NOMO-1 (cell line): ENCODE measurements around the gene DUS1L.

Experiments used
- DNase-seq, 2 experiments: peaks; one replicate each; lab custom pipeline; 2025; ENCODE audit not compliant: unreplicated experiment in 2 of 2; lab: John Stamatoyannopoulos, UW

DUS1L gene

GRCh38 chr17:82077617-82078358 lies 12.2 kb upstream of the DUS1L start:
- DNase-seq = no peak

- no peak for DNase-seq
Measured at GRCh38 chr17:82076785-82077591, 11.4 kb upstream of the DUS1L start.

- DNase-seq = no peak
Measured at GRCh38 chr17:82076018-82076784, 10.6 kb upstream of the DUS1L start.

DNA sequence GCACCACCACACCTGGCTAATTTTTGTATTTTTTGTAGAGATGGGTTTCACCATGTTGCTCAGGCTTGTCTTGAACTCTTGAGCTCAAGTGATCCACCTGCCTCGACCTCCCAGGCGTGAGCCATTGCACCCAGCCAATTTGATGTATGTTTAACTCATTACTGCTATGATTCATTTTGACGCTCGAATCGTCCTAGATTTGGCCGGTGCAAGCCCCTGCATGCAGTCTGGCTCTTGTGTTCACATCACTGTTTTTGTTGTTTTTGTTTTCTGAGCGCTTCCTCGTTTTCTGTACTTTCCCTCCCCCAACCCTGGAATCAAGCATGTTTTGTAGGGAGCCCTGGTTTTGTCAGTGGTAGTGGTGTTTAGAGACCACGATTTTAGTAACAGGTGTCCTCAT lies 7.8 kb upstream of the DUS1L start:
- no peak for DNase-seq

DNA sequence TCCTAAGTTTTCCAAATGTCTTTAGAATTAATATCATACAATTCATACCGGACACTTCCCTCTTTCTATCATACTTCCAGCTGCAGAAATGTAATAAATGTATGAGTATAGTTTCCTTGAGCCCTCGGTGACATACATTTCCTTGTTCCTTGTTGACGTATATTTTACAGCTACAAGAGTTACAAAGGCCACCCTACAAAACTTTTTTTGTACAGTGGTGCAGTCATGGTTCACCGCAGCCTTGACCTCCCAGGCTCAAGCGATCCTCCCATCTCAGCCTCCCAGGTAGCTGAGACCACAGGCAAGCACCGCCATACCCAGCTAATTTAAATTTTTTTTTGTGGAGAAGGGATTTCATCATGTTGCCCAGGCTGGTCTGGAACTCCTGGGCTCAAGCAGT lies 7.2 kb upstream of the DUS1L start:
- DNase-seq = no peak

DNA sequence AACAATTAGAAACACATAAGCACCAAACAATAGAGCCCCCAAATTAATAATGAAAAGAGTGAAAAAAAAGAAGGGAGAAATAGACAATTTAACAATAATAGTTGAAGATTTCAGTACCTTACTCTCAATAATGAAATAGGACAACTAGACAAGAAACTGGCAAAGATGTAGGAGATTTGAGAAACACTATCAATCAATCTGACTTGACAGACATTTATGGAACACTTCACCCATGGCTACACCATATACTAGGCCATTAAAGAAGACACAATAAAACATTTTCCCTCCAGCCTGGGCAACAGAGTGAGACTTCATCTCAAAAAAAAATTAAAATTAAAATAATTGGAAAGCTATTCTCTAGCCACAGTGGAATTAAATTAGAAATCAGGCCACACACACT lies 5.0 kb upstream of the DUS1L start:
- DNase-seq = no peak

- DNase-seq = no peak
Measured at GRCh38 chr17:82065193-82065637, 389 bp downstream of the DUS1L start.

GRCh38 chr17:82064433-82065192 lies 991 bp downstream of the DUS1L start:
- peak in 1 of 2 experiments; percentile 5 for DNase-seq

GRCh38 chr17:82063424-82064415 lies 1.9 kb downstream of the DUS1L start:
- no peak for DNase-seq

GRCh38 chr17:82062984-82063368 lies 2.6 kb downstream of the DUS1L start:
- DNase-seq = no peak

- no peak for DNase-seq
Measured at GRCh38 chr17:82062076-82062983, 3.3 kb downstream of the DUS1L start.

GRCh38 chr17:82061047-82061925 lies 4.3 kb downstream of the DUS1L start:
- DNase-seq = no peak

DNA sequence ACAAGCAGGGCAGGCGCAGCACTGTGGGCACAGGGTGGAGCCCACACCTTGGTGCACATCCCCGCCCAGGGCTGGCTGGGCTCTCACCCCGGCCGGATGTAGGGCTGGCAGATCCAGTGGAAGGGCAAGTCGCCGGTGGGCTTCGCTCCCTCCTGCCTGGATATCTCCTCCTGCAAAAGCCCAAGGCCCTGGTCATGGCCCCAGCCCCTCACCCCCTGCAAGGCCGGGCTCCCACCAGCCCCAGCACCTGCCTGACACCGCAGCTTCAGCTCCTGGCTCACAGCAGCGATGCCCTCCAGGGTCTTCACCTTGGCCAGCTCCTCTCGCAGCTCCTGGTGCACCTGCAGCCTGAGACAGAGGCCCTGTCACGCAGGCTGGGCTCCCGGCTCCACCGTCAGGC lies 5.0 kb downstream of the DUS1L start:
- DNase-seq = no peak

DNA sequence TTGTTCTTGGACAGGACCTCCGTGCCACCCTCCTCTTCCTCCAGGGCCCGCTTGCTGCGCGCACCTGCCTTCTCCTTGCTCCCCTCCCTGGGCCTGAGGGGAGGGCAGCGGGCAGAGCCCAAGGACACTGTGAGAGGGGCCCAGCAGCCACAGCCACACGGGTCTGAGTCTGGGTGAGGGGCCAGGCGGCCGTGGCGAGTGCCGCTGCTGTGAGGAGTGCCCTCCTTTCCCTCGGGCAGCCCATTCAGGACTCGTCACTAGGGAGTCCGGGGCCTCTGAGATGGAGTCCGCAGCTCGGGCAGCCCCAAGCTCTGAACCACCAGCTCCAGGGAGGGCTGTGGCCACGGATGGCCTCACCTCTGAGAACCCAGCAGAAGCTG lies 5.6 kb downstream of the DUS1L start:
- DNase-seq = no peak

- no peak for DNase-seq
Measured at GRCh38 chr17:82059272-82060000, 6.2 kb downstream of the DUS1L start.

GRCh38 chr17:82058855-82059249 lies 6.8 kb downstream of the DUS1L start:
- DNase-seq = no peak
